ENCODE measurements around the gene BAZ1A.
A peak's percentile ranks its signal among the peaks of the same experiment; 100 is the strongest.

The BAZ1A gene

GRCh38 chr14:34721129-34721528 lies 154.0 kb downstream of the BAZ1A start:
- H3K4me3 ChIP-seq (ENCODE audit: low read depth, low read length) = no peak overlapping the region
- no peak for TF ChIP-seq CTCF (IDR thresholded peaks at IDR 0.05; ENCODE audit: low read depth, low read length)

GRCh38 chr14:34718750-34719304 lies 156.3 kb downstream of the BAZ1A start:
- no peak overlapping the region for H3K4me3 ChIP-seq (ENCODE audit: low read depth, low read length)
- no peak for TF ChIP-seq CTCF (IDR thresholded peaks at IDR 0.05; ENCODE audit: low read depth, low read length)

- no peak for TF ChIP-seq CTCF (IDR thresholded peaks at IDR 0.05; ENCODE audit: low read depth, low read length)
- H3K4me3 ChIP-seq (ENCODE audit: low read depth, low read length) = peak overlapping the region; percentile 81
These were observed 159.9 kb downstream of the BAZ1A start for GRCh38 chr14:34715127-34715863.

GRCh38 chr14:34714320-34715126 lies 160.6 kb downstream of the BAZ1A start, which contains the start of gene CFL2:
CFL2 (minus strand) TSS chr14:34714593; CDS start chr14:34714540, 53 bp downstream.
- peak within 1 kb of the TSS; percentile 81 for H3K4me3 ChIP-seq (ENCODE audit: low read depth, low read length)
- TF ChIP-seq CTCF (IDR thresholded peaks at IDR 0.05; ENCODE audit: low read depth, low read length) = no peak

GRCh38 chr14:34713681-34714319 lies 161.4 kb downstream of the BAZ1A start:
- TF ChIP-seq CTCF (IDR thresholded peaks at IDR 0.05; ENCODE audit: low read depth, low read length) = no peak
- H3K4me3 ChIP-seq (ENCODE audit: low read depth, low read length) = peak overlapping the region; percentile 81

- TF ChIP-seq CTCF (IDR thresholded peaks at IDR 0.05; ENCODE audit: low read depth, low read length) = no peak
- peak overlapping the region; percentile 81 for H3K4me3 ChIP-seq (ENCODE audit: low read depth, low read length)
These were observed 162.0 kb downstream of the BAZ1A start for GRCh38 chr14:34713122-34713680.

Data from WI38 (cell line).